Measurements from ENCODE around the gene TSHZ2.
A peak's percentile ranks its signal among the peaks of the same experiment; 100 is the strongest.
"Not testable (repeated sequence)": the region's sequence is repeated elsewhere in the genome, so short reads cannot be mapped to it uniquely, and the experiment has no call there.

TSHZ2 gene

DNA sequence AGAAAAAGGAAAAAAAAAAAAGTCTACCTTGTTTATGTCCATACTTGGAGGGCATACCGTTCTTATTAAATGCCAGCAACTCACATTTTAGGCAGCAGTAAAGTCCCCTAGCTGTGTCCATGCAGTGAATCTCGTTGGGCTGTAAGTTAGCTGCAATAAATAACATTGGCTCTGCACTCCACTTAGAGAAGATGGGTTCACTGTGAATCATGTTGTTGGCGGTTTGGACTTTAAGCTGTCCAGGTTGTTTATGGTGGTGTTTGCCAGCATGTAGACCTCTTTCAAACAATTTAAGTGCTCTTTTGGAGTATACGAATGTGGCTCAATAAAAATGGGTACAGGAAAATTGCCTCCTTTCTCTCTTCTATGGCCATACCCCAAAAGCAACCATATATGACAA is 494.1 kb downstream of the TSHZ2 start:
- H3K27ac Mint-ChIP-seq = no peak overlapping the region
- H3K36me3 Mint-ChIP-seq (ENCODE audit: low read depth) = no peaks in the 10 kb centered on the region
- H3K4me3 Mint-ChIP-seq = no peak overlapping the region
- H3K4me1 Mint-ChIP-seq (ENCODE audit: low read depth) = no peaks in the 10 kb centered on the region
- H3K27me3 Mint-ChIP-seq = peaks cover 9% of the 10 kb centered on the region
- H3K9me3 Mint-ChIP-seq = no peaks in the 10 kb centered on the region

DNA sequence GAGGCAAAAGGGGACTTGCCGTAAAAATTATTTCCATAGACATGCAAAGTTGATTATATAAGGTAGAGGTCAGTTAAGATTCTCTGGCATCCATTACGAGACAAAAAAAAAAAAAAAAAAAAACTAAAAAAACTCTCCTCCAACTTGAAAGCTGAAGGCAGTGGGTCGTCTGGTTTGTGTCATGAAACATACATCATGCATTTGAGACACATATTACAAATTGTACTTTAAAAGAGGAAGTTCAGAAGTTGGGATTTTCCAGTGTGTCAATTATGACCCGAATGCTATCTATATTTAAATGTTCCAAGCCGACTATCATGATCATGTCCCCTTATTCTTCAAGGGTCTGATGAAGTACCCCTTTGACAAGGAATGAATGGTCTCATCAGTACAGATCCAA is 496.4 kb downstream of the TSHZ2 start:
- Mint-ChIP-seq H3K4me3 (no peak overlapping the region), H3K4me1 (ENCODE audit: low read depth) (no peaks in the 10 kb centered on the region), H3K27ac (no peak overlapping the region), H3K9me3 (peaks cover 4% of the 10 kb centered on the region), H3K27me3 (peaks cover 9% of the 10 kb centered on the region), H3K36me3 (ENCODE audit: low read depth) (no peaks in the 10 kb centered on the region)

DNA sequence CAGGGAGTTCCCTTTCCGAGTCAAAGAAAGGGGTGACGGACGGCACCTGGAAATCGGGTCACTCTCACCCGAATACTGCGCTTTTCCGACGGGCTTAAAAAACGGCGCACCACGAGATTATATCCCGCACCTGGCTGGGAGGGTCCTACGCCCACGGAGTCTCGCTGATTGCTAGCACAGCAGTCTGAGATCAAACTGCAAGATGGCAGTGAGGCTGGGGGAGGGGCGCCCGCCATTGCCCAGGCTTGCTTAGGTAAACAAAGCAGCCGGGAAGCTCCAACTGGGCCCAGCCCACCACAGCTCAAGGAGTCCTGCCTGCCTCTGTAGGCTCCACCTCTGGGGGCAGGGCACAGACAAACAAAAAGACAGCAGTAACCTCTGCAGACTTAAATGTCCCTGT is 500.7 kb downstream of the TSHZ2 start:
- H3K36me3 Mint-ChIP-seq (ENCODE audit: low read depth); H3K4me3 Mint-ChIP-seq; H3K4me1 Mint-ChIP-seq (ENCODE audit: low read depth); H3K9me3 Mint-ChIP-seq; H3K27me3 Mint-ChIP-seq; H3K27ac Mint-ChIP-seq: not testable (repeated sequence)

DNA sequence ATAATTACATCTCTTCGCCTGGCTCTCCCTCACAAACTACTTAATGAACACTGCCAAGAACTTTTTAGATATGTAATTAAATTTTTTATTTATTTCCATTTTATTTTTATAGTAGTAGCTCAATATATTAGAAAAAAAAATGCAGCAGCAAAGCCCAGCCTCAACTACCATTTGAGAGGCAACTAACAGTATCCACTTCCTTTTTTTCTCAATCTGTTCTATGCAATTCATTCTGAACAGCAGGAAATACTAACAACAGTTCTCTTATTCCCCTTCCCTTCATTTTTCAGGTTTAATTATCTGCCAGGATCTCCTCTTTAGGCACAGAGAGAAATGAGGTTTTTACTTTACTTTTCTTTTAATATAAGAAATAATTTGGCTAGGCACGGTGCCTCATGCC is 508.8 kb downstream of the TSHZ2 start:
- no peaks in the 10 kb centered on the region for H3K9me3 Mint-ChIP-seq
- H3K27me3 Mint-ChIP-seq = no peaks in the 10 kb centered on the region
- H3K4me1 Mint-ChIP-seq (ENCODE audit: low read depth) = no peaks in the 10 kb centered on the region
- no peak overlapping the region for H3K27ac Mint-ChIP-seq
- H3K4me3 Mint-ChIP-seq = no peak overlapping the region
- H3K36me3 Mint-ChIP-seq (ENCODE audit: low read depth) = no peaks in the 10 kb centered on the region

DNA sequence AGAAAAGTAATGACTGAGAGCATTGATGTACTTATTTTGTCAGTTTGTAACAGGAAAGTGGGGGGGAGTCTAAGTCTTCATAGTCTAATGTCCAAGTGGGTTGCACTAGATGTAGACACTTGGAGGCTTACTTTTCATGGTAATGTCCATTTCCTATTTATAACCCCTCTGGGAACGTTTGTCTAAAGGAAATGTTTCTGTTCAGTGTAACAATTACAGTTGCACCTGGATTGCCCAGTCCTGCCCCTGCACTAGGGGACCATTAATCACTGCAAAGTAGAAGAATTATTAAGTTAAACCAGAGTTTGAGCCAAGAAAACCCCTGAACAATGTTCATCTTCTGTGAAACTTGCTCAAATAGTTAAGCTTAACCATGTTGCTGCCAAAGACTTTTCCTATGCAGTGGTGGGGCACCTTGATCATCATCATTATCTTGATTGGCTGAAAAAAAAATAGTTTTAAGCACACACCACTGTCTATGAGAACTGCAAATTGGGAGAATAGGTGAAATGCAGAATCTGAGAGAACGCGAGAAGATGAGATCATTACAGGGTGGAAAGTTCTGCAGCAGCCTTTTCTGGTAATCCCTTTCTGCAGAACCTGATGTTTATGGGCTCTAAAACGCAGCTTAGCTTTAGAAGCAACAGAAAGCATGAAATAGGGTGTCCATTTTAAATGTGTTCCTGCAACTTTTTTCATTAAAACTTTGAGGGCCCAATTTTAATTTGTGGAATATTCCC is 515.5 kb downstream of the TSHZ2 start:
- H3K4me1 Mint-ChIP-seq (ENCODE audit: low read depth) = peaks cover 24% of the 10 kb centered on the region
- H3K9me3 Mint-ChIP-seq = no peaks in the 10 kb centered on the region
- no peaks in the 10 kb centered on the region for H3K36me3 Mint-ChIP-seq (ENCODE audit: low read depth)
- no peak overlapping the region for H3K4me3 Mint-ChIP-seq
- no peaks in the 10 kb centered on the region for H3K27me3 Mint-ChIP-seq
- no peak overlapping the region for H3K27ac Mint-ChIP-seq

DNA sequence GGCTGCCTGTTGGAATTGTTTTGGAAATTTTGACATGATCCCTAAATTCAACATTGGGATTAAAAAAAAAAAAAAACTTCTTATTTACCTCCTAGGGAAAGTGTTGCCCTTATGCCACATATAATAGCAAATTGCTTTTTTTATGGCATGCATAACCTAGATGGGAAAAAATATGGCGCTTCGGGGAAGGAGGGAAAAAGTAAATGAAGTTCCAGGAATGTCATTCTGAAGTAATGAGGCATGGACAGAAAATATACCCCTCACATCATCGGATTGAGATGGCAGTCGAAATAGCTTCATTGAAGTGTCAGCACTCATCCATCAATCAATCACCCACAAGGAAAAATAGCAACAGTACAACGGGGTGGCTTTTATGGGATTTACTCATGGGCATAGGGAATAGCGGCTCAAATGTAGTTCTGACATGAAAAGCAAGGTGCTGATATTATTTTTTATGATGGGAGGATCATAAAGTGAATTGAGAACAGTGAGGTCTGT is 516.7 kb downstream of the TSHZ2 start:
- no peaks in the 10 kb centered on the region for H3K27me3 Mint-ChIP-seq

DNA sequence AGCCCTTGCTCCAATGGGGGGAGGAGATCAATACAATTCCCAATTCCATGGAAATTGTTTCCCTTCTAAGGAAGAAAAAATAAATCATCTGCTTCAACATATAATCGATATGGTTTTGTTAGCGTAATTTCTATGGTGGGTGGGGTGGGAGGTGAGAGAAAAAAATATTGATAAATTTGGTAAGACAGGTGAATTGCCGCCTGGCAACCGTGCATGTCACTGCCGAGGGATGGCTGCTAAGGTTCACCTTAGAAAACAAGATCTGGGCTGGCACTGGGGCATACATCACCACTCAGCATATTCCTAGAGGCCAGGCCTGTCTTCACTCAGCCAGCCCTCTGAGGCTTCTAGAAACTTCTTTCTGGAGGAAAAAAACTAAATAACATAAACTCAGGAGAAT is 517.4 kb downstream of the TSHZ2 start:
- H3K9me3 Mint-ChIP-seq = no peaks in the 10 kb centered on the region
- no peaks in the 10 kb centered on the region for H3K27me3 Mint-ChIP-seq
- peaks cover 24% of the 10 kb centered on the region for H3K4me1 Mint-ChIP-seq (ENCODE audit: low read depth)
- no peak overlapping the region for H3K27ac Mint-ChIP-seq
- no peaks in the 10 kb centered on the region for H3K36me3 Mint-ChIP-seq (ENCODE audit: low read depth)
- H3K4me3 Mint-ChIP-seq = no peak overlapping the region

More for the DNA sequence above, 516.7 kb downstream of the TSHZ2 start:
- Mint-ChIP-seq H3K9me3 (no peaks in the 10 kb centered on the region), H3K4me1 (ENCODE audit: low read depth) (peaks cover 24% of the 10 kb centered on the region), H3K4me3 (no peak overlapping the region), H3K36me3 (ENCODE audit: low read depth) (no peaks in the 10 kb centered on the region), H3K27ac (no peak overlapping the region)

DNA sequence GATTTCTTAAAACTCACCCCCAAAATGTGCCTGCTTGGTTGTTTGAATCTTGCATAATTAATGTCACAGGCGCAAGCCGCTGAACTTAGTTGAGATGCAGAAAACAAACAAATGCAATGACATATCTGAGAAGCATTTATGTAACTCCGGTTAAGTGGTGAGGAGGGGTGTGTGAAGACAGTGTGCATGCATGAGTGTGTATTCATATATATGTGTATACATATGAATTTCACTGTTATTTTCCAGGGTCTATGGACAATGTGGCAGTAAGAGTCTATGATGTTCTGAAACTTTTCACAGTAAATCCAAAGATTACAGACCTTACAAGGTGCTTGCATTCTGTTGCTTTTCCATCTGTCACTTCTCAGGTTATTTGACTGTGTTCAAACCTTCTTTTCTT is 518.5 kb downstream of the TSHZ2 start:
- no peak overlapping the region for H3K4me3 Mint-ChIP-seq
- peaks cover 24% of the 10 kb centered on the region for H3K4me1 Mint-ChIP-seq (ENCODE audit: low read depth)
- H3K36me3 Mint-ChIP-seq (ENCODE audit: low read depth) = no peaks in the 10 kb centered on the region
- peaks cover 7% of the 10 kb centered on the region for H3K27me3 Mint-ChIP-seq
- H3K27ac Mint-ChIP-seq = no peak overlapping the region
- no peaks in the 10 kb centered on the region for H3K9me3 Mint-ChIP-seq

DNA sequence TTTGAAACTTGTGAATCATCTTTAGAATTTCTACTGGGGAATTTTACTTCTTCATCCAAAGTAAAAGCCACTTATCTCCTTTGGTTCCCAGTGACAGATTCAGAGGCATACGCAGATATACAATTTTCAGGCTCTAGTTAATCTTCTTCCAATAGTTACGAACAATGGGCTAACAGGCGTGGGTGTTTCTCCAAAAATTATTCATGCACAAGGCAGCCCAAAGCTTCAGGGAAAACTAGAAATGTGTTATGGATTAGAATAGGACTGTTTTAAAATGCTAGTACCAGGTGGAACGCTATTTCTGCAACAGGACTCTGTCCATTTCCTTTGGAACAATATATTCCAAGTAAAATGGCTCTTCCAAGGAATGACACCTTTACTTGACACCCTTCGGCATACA is 519.3 kb downstream of the TSHZ2 start:
- no peak overlapping the region for H3K27ac Mint-ChIP-seq
- H3K36me3 Mint-ChIP-seq (ENCODE audit: low read depth) = no peaks in the 10 kb centered on the region
- peaks cover 9% of the 10 kb centered on the region for H3K27me3 Mint-ChIP-seq
- H3K4me1 Mint-ChIP-seq (ENCODE audit: low read depth) = peaks cover 24% of the 10 kb centered on the region
- no peaks in the 10 kb centered on the region for H3K9me3 Mint-ChIP-seq
- no peak overlapping the region for H3K4me3 Mint-ChIP-seq

DNA sequence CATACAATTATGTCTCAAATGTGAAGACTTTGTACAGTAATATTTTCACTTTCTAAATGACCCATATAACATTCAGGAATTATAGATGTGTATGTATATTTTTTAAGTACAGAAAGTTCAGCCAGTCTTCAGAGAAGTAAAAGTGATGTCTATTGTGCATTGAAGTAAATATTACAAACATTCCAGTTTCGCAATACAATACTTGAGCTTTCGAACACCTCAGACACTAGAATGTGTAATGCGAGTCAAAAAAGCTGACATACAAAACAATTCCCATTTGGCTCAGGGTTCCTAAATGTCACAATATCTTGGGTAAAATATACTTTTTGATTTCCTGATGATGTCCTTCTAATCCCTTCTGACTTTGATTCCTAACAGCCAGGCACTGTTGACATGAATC is 520.1 kb downstream of the TSHZ2 start:
- peaks cover 9% of the 10 kb centered on the region for H3K27me3 Mint-ChIP-seq
- H3K27ac Mint-ChIP-seq = peak overlapping the region; percentile 11
- no peaks in the 10 kb centered on the region for H3K36me3 Mint-ChIP-seq (ENCODE audit: low read depth)
- H3K4me1 Mint-ChIP-seq (ENCODE audit: low read depth) = peaks cover 24% of the 10 kb centered on the region
- no peak overlapping the region for H3K4me3 Mint-ChIP-seq
- H3K9me3 Mint-ChIP-seq = no peaks in the 10 kb centered on the region

DNA sequence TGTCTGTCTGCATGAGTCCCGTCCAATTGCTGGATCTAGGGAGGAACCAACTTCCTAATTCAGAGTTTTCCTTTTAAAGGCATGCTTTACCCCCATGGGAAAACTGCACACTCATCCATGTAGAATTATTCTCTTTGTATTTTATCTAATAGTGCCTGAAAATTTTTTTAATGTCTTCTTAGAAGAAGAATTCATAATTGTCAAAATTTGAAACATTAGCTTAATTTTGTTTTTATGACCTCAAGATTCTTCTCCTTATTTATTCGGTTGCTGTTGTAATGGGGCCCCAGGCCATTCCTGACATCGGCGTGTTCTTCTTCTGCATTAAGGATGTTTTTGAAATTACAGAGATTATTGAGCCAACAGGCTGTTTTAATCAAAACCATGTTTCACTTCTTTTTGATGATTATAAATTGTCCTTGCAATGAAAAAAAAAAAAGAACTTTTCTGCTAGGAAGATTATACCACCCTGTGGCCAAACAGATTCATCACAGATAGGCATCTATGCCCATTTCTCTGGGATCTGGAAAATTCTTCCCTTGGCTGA is 521.2 kb downstream of the TSHZ2 start:
- Mint-ChIP-seq H3K27me3 (peaks cover 9% of the 10 kb centered on the region), H3K4me1 (ENCODE audit: low read depth) (peaks cover 24% of the 10 kb centered on the region), H3K27ac (no peak overlapping the region), H3K9me3 (no peaks in the 10 kb centered on the region), H3K4me3 (no peak overlapping the region), H3K36me3 (ENCODE audit: low read depth) (no peaks in the 10 kb centered on the region)

DNA sequence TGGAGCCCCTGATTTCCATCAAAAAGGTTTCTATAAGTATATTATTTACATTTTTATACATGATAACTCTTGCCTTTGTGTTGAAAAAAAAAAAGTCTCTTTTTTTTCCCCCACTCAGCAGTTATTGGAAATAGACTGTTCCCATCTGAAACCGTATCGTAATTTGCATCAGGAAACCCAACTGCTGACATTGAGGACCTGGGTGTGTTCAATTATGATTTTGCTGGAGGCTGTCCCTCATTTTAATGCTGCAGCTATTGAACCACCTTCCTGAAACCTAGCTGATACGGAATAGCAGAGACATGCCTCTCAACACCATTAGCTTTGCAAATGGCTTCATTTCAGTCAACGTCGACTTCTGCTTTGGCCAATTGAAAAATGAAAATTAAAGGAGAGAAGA is 522.6 kb downstream of the TSHZ2 start:
- peaks cover 24% of the 10 kb centered on the region for H3K4me1 Mint-ChIP-seq (ENCODE audit: low read depth)
- H3K4me3 Mint-ChIP-seq = no peak overlapping the region
- peaks cover 9% of the 10 kb centered on the region for H3K27me3 Mint-ChIP-seq
- H3K27ac Mint-ChIP-seq = no peak overlapping the region
- no peaks in the 10 kb centered on the region for H3K9me3 Mint-ChIP-seq
- H3K36me3 Mint-ChIP-seq (ENCODE audit: low read depth) = no peaks in the 10 kb centered on the region

DNA sequence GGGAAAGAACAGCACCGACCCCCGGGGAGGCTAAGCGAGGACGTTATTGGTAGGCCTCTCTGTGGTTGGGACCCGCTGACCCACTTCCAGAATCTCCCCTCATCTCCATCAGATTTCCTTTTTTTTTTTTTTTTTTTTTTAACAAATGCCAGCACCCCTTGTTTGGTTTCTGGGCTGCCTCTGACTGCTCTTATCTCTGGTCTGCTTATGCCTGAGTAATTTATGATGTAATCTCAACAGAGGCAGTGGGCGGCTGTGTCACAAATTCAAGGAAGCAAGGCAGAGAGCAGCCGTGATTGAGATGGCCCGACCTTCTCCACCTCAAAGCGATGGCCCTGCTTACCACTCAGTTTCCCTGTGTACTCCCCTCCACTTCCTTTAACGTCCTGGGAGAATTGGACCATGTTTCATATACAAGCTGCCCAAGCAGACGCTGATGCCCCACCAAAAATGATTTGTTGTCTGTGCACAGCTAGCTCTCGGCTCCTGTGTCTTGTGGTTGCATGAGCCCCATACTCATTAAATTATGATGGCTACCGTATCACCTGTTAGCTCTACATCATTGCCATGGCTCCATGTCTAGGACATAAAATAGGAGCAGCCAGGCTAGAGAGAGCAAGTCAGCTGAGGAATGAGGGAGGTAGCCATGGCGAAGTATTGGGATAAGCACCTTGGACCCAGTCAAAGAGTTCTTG is 523.4 kb downstream of the TSHZ2 start:
- Mint-ChIP-seq H3K4me3 (no peak overlapping the region), H3K27me3 (peaks cover 9% of the 10 kb centered on the region), H3K9me3 (no peaks in the 10 kb centered on the region), H3K4me1 (ENCODE audit: low read depth) (peaks cover 20% of the 10 kb centered on the region), H3K27ac (no peak overlapping the region), H3K36me3 (ENCODE audit: low read depth) (no peaks in the 10 kb centered on the region)

DNA sequence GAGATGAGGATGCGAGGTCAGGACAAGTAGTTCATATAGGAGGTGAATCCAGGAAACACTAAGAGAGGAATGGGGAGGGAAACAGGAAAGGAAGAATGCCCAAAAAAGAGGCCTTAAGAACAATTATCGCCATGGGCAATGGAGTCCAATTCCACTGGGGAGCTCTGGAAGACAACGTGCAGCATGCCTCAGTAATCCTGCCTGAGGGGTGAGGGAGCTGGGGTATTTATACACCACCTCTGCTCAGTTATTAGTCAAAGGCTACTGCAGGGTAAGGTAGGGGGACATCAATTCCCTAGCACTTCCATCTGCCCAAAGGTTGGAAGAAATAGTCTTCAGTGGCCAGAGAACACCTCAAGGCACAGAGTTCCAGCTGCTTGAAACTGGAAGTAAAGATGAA is 525.1 kb downstream of the TSHZ2 start:
- H3K4me1 Mint-ChIP-seq (ENCODE audit: low read depth) = peaks cover 3% of the 10 kb centered on the region
- no peaks in the 10 kb centered on the region for H3K9me3 Mint-ChIP-seq
- H3K36me3 Mint-ChIP-seq (ENCODE audit: low read depth) = no peaks in the 10 kb centered on the region
- no peak overlapping the region for H3K4me3 Mint-ChIP-seq
- H3K27ac Mint-ChIP-seq = no peak overlapping the region
- H3K27me3 Mint-ChIP-seq = peaks cover 9% of the 10 kb centered on the region

DNA sequence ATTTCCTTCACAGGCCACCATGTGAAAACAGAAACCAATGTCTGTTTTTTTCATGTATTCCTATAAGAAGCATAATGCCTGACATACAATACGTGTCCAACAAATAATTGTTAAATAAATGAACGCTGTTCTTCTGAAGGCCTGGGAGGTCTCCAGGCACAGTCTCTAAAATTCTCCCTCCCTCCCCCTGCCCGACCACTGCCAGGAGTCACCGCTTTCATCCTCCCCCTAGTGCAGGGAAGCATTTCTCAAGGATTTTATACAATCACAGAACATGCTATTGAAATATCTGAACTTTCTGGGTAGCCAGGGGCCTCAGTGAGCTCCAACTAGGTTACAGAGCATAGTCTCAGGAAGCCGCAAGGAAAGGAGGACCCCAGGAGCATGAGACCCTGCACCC is 526.2 kb downstream of the TSHZ2 start:
- Mint-ChIP-seq H3K36me3 (ENCODE audit: low read depth) (no peaks in the 10 kb centered on the region), H3K27me3 (peaks cover 12% of the 10 kb centered on the region), H3K4me1 (ENCODE audit: low read depth) (no peaks in the 10 kb centered on the region), H3K9me3 (no peaks in the 10 kb centered on the region), H3K27ac (no peak overlapping the region), H3K4me3 (no peak overlapping the region)
